IMR-90 (cell line): ENCODE measurements around the gene TIMM13. TPM values are rescaled to one million over a fixed set of nuclear protein-coding genes. Genes with fewer than 3 reads are reported as not detected.
A peak's percentile ranks its signal among the peaks of the same experiment; 100 is the strongest.

Source experiments
- ATAC-seq: fragments of 200-7000 bp; cut with Tn5 transposase; 2 replicates; pipeline ENCODE4 v1.9.1; 2020; ENCODE audit warnings: low read depth, mild to moderate bottlenecking, moderate library complexity
- BruUV-seq: library from RNA; stranded (reverse); fragments of 400-500 nt; replicated peaks from 2 replicates; lab custom pipeline; 2021; lab: Mats Ljungman, UMichigan
- CTCF ChIA-PET: fragments of 300-600 bp; formaldehyde crosslinking; extraction: SDS; loops from one replicate; lab custom pipeline; 2021; ENCODE audit warnings: antibody characterized with exemption; lab: Yijun Ruan, JAX
- POLR2A ChIA-PET: fragments of 300-600 bp; sonication (Branson Sonifier 250); formaldehyde crosslinking; loops from one replicate; lab custom pipeline; 2022; ENCODE audit warnings: antibody characterized with exemption; ENCODE audit not compliant: unreplicated experiment; lab: Charles Lee
- DNase-seq: peaks from one replicate; pipeline ENCODE4 v3.0.0; 2013
- H2AFZ ChIP-seq: replicated peaks from 2 replicates; pipeline ENCODE3; 2013; ENCODE audit warnings: low read length, mild to moderate bottlenecking; ENCODE audit not compliant: poor library complexity
- H2AK5ac ChIP-seq: 2 replicates; pipeline ENCODE4 v1.6.1; 2013; ENCODE audit warnings: low read depth, low read length, inconsistent platforms
- H2AK9ac ChIP-seq: replicated peaks from 2 replicates; pipeline ENCODE3; 2013; ENCODE audit warnings: mild to moderate bottlenecking, low read depth, low read length, moderate library complexity; ENCODE audit not compliant: poor library complexity
- H2BK120ac ChIP-seq: 2 replicates; pipeline ENCODE4 v1.6.1; 2013; ENCODE audit warnings: low read depth, low read length, inconsistent platforms
- H2BK15ac ChIP-seq: 3 replicates; pipeline ENCODE4 v1.6.1; 2013; ENCODE audit warnings: low read depth, low read length, inconsistent platforms
- H2BK20ac ChIP-seq: 2 replicates; pipeline ENCODE4 v1.6.1; 2013; ENCODE audit warnings: low read depth, mild to moderate bottlenecking, inconsistent platforms, low read length, moderate library complexity
- H2BK5ac ChIP-seq: 2 replicates; pipeline ENCODE4 v1.6.1; 2013; ENCODE audit warnings: mild to moderate bottlenecking, low read depth, low read length, inconsistent platforms; ENCODE audit not compliant: poor library complexity, severe bottlenecking
- H3K14ac ChIP-seq: replicated peaks from 2 replicates; pipeline ENCODE4 v1.6.1; 2013; ENCODE audit warnings: low read depth, low read length, inconsistent platforms
- H3K18ac ChIP-seq: 2 replicates; pipeline ENCODE4 v1.6.1; 2013; ENCODE audit warnings: low read depth, low read length, control low read depth
- H3K23ac ChIP-seq: 2 replicates; pipeline ENCODE4 v1.6.1; 2013; ENCODE audit warnings: low read depth, low read length, inconsistent platforms
- H3K27ac ChIP-seq: 2 replicates; pipeline ENCODE4 v1.5.1; 2013; ENCODE audit warnings: mild to moderate bottlenecking, control low read depth, low read length; ENCODE audit not compliant: insufficient read depth
- H3K27me3 ChIP-seq: 2 replicates; pipeline ENCODE4 v1.6.1; 2013; ENCODE audit warnings: low read length; ENCODE audit not compliant: control insufficient read depth, insufficient read depth
- H3K36me3 ChIP-seq: 2 replicates; pipeline ENCODE4 v1.6.1; 2013; ENCODE audit warnings: low read length, mixed read lengths; ENCODE audit not compliant: control insufficient read depth, insufficient read depth
- H3K4ac ChIP-seq: 2 replicates; pipeline ENCODE4 v1.6.1; 2013; ENCODE audit warnings: low read depth, low read length, inconsistent platforms
- H3K4me1 ChIP-seq: 2 replicates; pipeline ENCODE4 v1.6.1; 2013; ENCODE audit warnings: low read length, mixed read lengths; ENCODE audit not compliant: control insufficient read depth, insufficient read depth
- H3K4me2 ChIP-seq: 2 replicates; pipeline ENCODE4 v1.6.1; 2013; ENCODE audit warnings: low read depth, mild to moderate bottlenecking, control low read depth, low read length, moderate library complexity
- H3K4me3 ChIP-seq: 2 replicates; pipeline ENCODE4 v1.5.1; 2013; ENCODE audit warnings: low read depth, mild to moderate bottlenecking, control low read depth, low read length, moderate library complexity; ENCODE audit not compliant: insufficient read depth
- H3K56ac ChIP-seq: 2 replicates; pipeline ENCODE4 v1.6.1; 2013; ENCODE audit warnings: low read length, inconsistent platforms; ENCODE audit not compliant: insufficient read depth; ENCODE audit errors: extremely low read depth
- H3K79me1 ChIP-seq, 2 experiments: 2 replicates each; pipeline ENCODE4 v1.6.1; 2013; ENCODE audit warnings: low read length in 2 of 2, inconsistent platforms in 1 of 2, low read depth in 1 of 2
- H3K9ac ChIP-seq: 2 replicates; pipeline ENCODE4 v1.6.1; 2013; ENCODE audit warnings: low read depth, low read length, control low read depth
- H3K9me1 ChIP-seq: 2 replicates; pipeline ENCODE4 v1.6.1; 2013; ENCODE audit warnings: low read length, inconsistent platforms; ENCODE audit not compliant: insufficient read depth
- H3K9me3 ChIP-seq: 2 replicates; pipeline ENCODE4 v1.6.1; 2013; ENCODE audit warnings: low read length; ENCODE audit not compliant: control insufficient read depth, insufficient read depth
- H4K20me1 ChIP-seq: 2 replicates; pipeline ENCODE4 v1.6.1; 2013; ENCODE audit warnings: low read length, inconsistent platforms; ENCODE audit not compliant: insufficient read depth
- H4K5ac ChIP-seq: 2 replicates; pipeline ENCODE4 v1.6.1; 2013; ENCODE audit warnings: mild to moderate bottlenecking, low read depth, low read length, control low read depth
- H4K8ac ChIP-seq, 2 experiments: 2 replicates each; pipeline ENCODE4 v1.6.1; 2013; ENCODE audit warnings: low read depth in 2 of 2, low read length in 2 of 2, control low read depth in 1 of 2, inconsistent platforms in 1 of 2
- H4K91ac ChIP-seq: 2 replicates; pipeline ENCODE4 v1.6.1; 2013; ENCODE audit warnings: low read depth, low read length, inconsistent platforms; ENCODE audit not compliant: insufficient read depth
- BHLHE40 ChIP-seq: fragments of 150-350 bp; IDR thresholded peaks from 2 replicates; pipeline ENCODE4 v1.6.1; 2016; ENCODE audit warnings: mild to moderate bottlenecking, low read depth, low read length
- CEBPB ChIP-seq: IDR thresholded peaks from 2 replicates; pipeline ENCODE4 v1.6.1; 2012; ENCODE audit warnings: low read depth, low read length, improper control_type of control experiment
- CHD1 ChIP-seq: IDR thresholded peaks from 2 replicates; pipeline ENCODE4 v1.6.1; 2012; ENCODE audit warnings: low read depth, low read length, improper control_type of control experiment
- FOS ChIP-seq: fragments of 150-350 bp; IDR thresholded peaks from 2 replicates; pipeline ENCODE4 v1.6.1; 2016; ENCODE audit warnings: low read depth, low read length
- MAFK ChIP-seq: IDR thresholded peaks from 2 replicates; pipeline ENCODE4 v1.6.1; 2012; ENCODE audit warnings: low read depth, low read length, improper control_type of control experiment
- MAZ ChIP-seq: IDR thresholded peaks from 2 replicates; pipeline ENCODE4 v1.6.1; 2012; ENCODE audit warnings: low read depth, mild to moderate bottlenecking, low read length, improper control_type of control experiment, moderate library complexity, borderline replicate concordance
- MXI1 ChIP-seq: IDR thresholded peaks from 2 replicates; pipeline ENCODE4 v1.6.1; 2012; ENCODE audit warnings: low read depth, mild to moderate bottlenecking, low read length, moderate library complexity, borderline replicate concordance
- NFE2L2 ChIP-seq: fragments of 150-350 bp; IDR thresholded peaks from 2 replicates; pipeline ENCODE4 v1.6.1; 2016; ENCODE audit warnings: low read depth, mild to moderate bottlenecking, low read length
- POLR2A ChIP-seq: IDR thresholded peaks from 2 replicates; pipeline ENCODE4 v1.6.1; 2012; ENCODE audit warnings: mild to moderate bottlenecking, low read depth, low read length
- RAD21 ChIP-seq: IDR thresholded peaks from 2 replicates; pipeline ENCODE4 v1.6.1; 2012; ENCODE audit warnings: low read length, improper control_type of control experiment
- RCOR1 ChIP-seq: IDR thresholded peaks from 2 replicates; pipeline ENCODE4 v1.6.1; 2012; ENCODE audit warnings: mild to moderate bottlenecking, low read length, improper control_type of control experiment; ENCODE audit not compliant: insufficient replicate concordance
- RFX5 ChIP-seq: IDR thresholded peaks from 2 replicates; pipeline ENCODE4 v1.8.0; 2012; ENCODE audit warnings: low read depth, mild to moderate bottlenecking, low read length, moderate library complexity
- SMC3 ChIP-seq: fragments of 150-350 bp; IDR thresholded peaks from 2 replicates; pipeline ENCODE4 v1.6.1; 2016; ENCODE audit warnings: low read depth, mild to moderate bottlenecking, antibody characterized with exemption, low read length, moderate library complexity
- WGBS, 2 experiments: methylation state at CpG; one replicate each; pipeline versions ENCODE4 v1.1.5 to v1.1.7; 2013; ENCODE audit warnings: missing lambda C conversion rate in 2 of 2; ENCODE audit not compliant: insufficient read length in 1 of 2; ENCODE audit errors: extremely low coverage in 2 of 2; 5-methylcytosine and 5-hydroxymethylcytosine counted together
- dilution Hi-C: fragments of 300-500 bp; cut with HindIII; formaldehyde crosslinking; loops from one replicate; pipeline ENCODE4 v1.14.3; 2018; ENCODE audit warnings: low sequenced_read_pairs; ENCODE audit not compliant: unreplicated experiment
- in situ Hi-C: fragments of 300-500 bp; cut with MboI; formaldehyde crosslinking; loops from 3 replicates; pipeline ENCODE4 v1.14.3; 2019; ENCODE audit warnings: low sequenced_read_pairs, inconsistent platforms, mixed read lengths
- intact Hi-C: fragments of 100-400 bp; cut with micrococcal nuclease; formaldehyde crosslinking; loops from 2 replicates; pipeline ENCODE4 v1.10.0; 2022
- polyA plus RNA-seq, 3 experiments: library from polyadenylated mRNA; depleted of rRNA; stranded (reverse); fragments of >200 nt; gene quantifications; 2 replicates each; pipeline ENCODE4 v1.2.3, GENCODE V29; 2012; ENCODE audit warnings: low replicate concordance in 1 of 3
- total RNA-seq: library from RNA; depleted of rRNA; stranded (reverse); fragments of >200 nt; gene quantifications from 2 replicates; pipeline ENCODE4 v1.2.3, GENCODE V29; 2012
- TF ChIP-seq, protein P1 (sequence below): conservative IDR thresholded peaks from 2 replicates; pipeline ENCODE4 v1.5.1; 2012; ENCODE audit warnings: mild to moderate bottlenecking, low read depth, low read length, improper control_type of control experiment
- TF ChIP-seq, protein P2 (sequence below): fragments of 150-350 bp; IDR thresholded peaks from 2 replicates; pipeline ENCODE4 v1.6.1; 2016; ENCODE audit warnings: low read depth, mild to moderate bottlenecking, low read length, moderate library complexity, borderline replicate concordance

The TIMM13 gene
- total and polyA plus RNA-seq, 2 of the 4 experiments (the other 2 are of a cell fraction) = 21.0 to 62.3 TPM

DNA sequence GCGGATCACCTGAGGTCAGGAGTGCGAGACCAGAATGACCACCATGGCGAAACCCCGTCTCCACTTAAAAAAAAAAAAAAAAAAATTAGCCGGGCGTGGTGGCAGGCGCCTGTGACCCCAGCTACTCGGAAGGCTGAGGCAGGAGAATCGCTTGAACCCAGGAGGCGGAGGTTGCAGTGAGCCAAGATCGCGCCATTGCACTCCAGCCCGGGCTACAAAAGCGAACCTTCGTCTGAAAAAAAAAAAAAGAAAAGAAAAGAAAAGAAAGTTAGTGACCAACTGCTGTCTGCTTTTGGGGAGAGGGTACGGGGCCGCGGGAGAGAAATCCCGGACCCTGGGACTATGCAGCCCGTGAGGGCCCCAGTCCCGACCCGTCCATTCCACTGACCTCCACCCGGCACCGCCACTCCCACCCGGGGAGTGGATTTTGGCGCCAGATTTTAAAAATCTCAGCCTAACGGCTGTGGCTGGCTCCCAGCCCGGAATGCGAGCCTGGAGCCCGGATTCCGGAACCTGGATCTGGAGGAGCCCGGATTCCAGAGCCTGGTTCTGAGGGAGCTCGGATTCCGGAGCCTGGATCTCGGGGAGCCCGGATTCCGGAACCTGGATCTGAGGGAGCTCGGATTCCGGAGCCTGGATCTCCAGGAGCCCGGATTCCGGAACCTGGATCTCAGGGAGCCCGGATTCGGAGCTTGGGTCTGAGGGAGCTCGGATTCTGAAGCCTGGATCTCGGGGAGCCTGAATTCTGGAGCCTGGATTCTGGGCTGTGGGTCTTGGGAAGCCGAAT lies 35.4 kb upstream of the TIMM13 start:
- no peak overlapping the region for H3K18ac ChIP-seq
- POLR2A ChIA-PET = interaction anchor here (0.6 to 1.2 kb wide), 2 partner anchors 13 to 50 kb away, joined by 6 to 13 read pairs; partner anchors contain the start of gene GADD45B
- peak overlapping the region; percentile 21 for H2AK5ac ChIP-seq
- in situ Hi-C loops (no loop called here), dilution Hi-C loops (no loop called here), intact Hi-C loops (no loop called here)
- peak overlapping the region; percentile 67; the same call in 1 of the 2 replicates for H3K27ac ChIP-seq
- H2BK15ac ChIP-seq = 0 out of 3 replicates have a peak overlapping the region, but pooled peaks have one; percentile 10
- peak overlapping the region; percentile 8 for H3K56ac ChIP-seq
- peak overlapping the region; percentile 76 for H3K4ac ChIP-seq
- H3K9me3 ChIP-seq = no peaks in the 10 kb centered on the region
- DNase-seq (peak; percentile 96), ATAC-seq (peak; percentile 81)
- peak overlapping the region; percentile 87 to 92; a peak in 3 of 4 replicates for H4K8ac ChIP-seq
- H2BK20ac ChIP-seq = peak overlapping the region; percentile 63
- BruUV-seq = no TSS peak
- peaks cover 3% of the 10 kb centered on the region; the same call in 1 of the 2 replicates for H3K4me1 ChIP-seq
- H3K9ac ChIP-seq = peak overlapping the region; percentile 54; the same call in 1 of the 2 replicates
- peak overlapping the region; percentile 74; the same call in 1 of the 2 replicates for H3K23ac ChIP-seq
- H4K91ac ChIP-seq = peak overlapping the region; percentile 77
- H2AK9ac ChIP-seq = peak overlapping the region; percentile 95
- H3K4me2 ChIP-seq = peak overlapping the region; percentile 64
- 0 out of 2 replicates have a peak overlapping the region, but pooled peaks have one; percentile 62 for H3K14ac ChIP-seq
- H4K20me1 ChIP-seq = no peaks in the 10 kb centered on the region
- CTCF ChIA-PET = interaction anchor here (0.6 to 1.4 kb wide), 3 partner anchors 13 to 560 kb away, joined by 3 read pairs; partner anchors contain the start of gene GADD45B
- H3K9me1 ChIP-seq = 0 out of 2 replicates have a peak, but pooled peaks cover 2% of the 10 kb centered on the region
- no peaks in the 10 kb centered on the region for H3K36me3 ChIP-seq
- H2BK5ac ChIP-seq = peak overlapping the region; percentile 37
- WGBS, 2 experiments = 19% methylated on average over 10 of the region's 46 CpGs; no CpG with 5 or more reads in 1 of the 2 experiments
- H2AFZ ChIP-seq = peak overlapping the region; percentile 76
- H3K27me3 ChIP-seq = no peaks in the 10 kb centered on the region
- no peak overlapping the region for H4K5ac ChIP-seq
- peak overlapping the region; percentile 76 for H2BK120ac ChIP-seq
- H3K4me3 ChIP-seq = peak overlapping the region; percentile 75; the same call in 1 of the 2 replicates
- H3K79me1 ChIP-seq = 0 out of 4 replicates have a peak, but pooled peaks cover 0 to 12% of the 10 kb centered on the region in 2 experiments
- TF ChIP-seq MAZ = peak; percentile 71
- TF ChIP-seq RCOR1 = no peak
- TF ChIP-seq CEBPB = no peak
- TF ChIP-seq MXI1 = no peak
- TF ChIP-seq, protein P1, sequence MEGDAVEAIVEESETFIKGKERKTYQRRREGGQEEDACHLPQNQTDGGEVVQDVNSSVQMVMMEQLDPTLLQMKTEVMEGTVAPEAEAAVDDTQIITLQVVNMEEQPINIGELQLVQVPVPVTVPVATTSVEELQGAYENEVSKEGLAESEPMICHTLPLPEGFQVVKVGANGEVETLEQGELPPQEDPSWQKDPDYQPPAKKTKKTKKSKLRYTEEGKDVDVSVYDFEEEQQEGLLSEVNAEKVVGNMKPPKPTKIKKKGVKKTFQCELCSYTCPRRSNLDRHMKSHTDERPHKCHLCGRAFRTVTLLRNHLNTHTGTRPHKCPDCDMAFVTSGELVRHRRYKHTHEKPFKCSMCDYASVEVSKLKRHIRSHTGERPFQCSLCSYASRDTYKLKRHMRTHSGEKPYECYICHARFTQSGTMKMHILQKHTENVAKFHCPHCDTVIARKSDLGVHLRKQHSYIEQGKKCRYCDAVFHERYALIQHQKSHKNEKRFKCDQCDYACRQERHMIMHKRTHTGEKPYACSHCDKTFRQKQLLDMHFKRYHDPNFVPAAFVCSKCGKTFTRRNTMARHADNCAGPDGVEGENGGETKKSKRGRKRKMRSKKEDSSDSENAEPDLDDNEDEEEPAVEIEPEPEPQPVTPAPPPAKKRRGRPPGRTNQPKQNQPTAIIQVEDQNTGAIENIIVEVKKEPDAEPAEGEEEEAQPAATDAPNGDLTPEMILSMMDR = no peak
- peak; percentile 13; the same call in 1 of the 2 replicates for TF ChIP-seq RFX5
- no peak for TF ChIP-seq RAD21
- TF ChIP-seq, protein P2, sequence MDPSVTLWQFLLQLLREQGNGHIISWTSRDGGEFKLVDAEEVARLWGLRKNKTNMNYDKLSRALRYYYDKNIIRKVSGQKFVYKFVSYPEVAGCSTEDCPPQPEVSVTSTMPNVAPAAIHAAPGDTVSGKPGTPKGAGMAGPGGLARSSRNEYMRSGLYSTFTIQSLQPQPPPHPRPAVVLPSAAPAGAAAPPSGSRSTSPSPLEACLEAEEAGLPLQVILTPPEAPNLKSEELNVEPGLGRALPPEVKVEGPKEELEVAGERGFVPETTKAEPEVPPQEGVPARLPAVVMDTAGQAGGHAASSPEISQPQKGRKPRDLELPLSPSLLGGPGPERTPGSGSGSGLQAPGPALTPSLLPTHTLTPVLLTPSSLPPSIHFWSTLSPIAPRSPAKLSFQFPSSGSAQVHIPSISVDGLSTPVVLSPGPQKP = no peak
- TF ChIP-seq CHD1 = no peak
- TF ChIP-seq POLR2A = no peak
- no peak for TF ChIP-seq MAFK
- no peak for TF ChIP-seq NFE2L2
- TF ChIP-seq FOS = no peak
- no peak for TF ChIP-seq SMC3
- no peak for TF ChIP-seq BHLHE40
